HK-2 (cell line): ENCODE data around the gene ARHGAP23.
A peak's percentile ranks its signal among the peaks of the same experiment; 100 is the strongest.

Experiments
- DNase-seq: peaks from one replicate; pipeline ENCODE4 v3.0.0-alpha.2; 2018; ENCODE audit not compliant: unreplicated experiment

ARHGAP23 gene

DNA sequence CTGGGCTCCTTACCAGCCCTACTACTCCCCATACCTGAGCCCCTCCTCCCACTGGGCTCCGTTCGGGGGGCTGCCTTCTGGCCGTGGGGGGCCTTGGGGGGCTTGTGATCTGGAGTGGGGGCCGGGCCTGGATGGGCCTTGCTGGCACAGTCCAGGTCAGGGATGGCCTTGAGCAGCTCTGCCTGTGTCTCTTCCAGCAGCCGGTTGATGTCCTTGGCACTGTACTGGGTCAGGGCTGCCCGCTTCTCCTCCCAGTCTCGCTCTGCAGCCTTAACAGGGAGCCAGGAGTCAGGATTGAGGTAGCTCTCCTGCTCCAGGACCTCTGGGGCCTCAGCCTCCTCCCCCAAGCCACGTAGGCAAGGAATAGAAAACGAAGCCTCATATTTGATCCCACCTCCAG lies 122.9 kb downstream of the ARHGAP23 start:
- DNase-seq, result no peak

DNA sequence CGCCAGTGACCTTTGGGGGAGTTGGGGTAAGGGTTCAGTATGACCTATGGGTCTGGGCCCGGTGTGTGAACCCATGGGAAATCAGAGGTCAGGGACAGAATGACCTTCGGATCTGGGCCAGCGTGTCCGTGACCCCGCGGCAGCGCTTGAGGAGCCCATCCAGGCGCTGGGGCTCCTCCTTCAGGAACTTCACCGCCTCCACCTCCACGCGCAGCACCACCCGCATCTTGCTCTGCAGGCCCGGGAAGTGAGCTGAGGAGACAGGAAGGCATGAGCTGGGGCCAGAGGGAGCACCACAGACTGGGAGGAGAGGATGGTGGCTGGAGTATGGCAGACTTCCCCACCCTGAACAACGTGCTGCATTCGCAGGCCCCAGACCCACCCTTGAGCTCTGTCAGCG lies 124.1 kb downstream of the ARHGAP23 start:
- no peak for DNase-seq

DNA sequence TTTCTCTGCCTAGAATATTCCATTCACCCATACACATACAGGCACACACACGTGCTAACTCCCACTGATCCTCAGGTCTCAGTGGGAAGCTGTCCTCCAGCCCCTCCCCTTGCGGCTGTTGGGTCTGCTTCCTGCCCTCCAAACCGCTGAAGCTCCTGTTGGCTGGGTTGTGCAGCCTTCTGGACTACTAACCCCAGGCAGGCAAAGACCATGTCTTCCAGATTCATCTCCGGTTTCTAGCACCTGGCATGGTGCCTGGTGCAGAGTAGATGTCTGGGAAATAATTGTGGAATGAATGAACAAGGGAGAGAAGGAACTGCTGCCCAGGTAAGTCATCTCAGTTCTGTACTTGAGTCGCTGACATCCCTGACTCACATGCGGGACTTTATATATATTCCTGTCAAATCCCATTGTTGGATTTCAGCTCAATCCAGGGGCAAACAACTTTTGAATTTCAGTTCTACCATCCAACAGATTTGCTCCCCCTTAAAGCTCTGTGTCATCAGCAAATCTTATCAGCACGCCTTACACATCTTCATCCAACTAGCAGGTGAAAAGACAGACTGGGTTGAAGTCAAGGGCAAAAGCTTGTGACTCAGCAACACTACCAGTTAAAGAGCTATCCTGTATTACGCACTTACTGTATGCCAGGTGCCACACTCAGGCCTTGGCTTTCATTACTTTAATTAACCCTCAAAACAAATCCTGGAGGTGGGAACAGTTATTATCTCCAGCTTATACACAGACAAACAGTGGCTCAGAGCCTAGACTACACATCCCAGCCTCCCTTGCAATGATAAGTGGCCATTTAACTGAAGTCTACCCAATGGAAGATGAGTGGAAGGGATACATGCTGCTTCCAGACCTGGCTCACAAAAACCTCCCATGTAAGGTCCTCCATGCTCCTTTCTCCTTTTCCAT lies 126.4 kb downstream of the ARHGAP23 start:
- DNase-seq, result no peak

DNA sequence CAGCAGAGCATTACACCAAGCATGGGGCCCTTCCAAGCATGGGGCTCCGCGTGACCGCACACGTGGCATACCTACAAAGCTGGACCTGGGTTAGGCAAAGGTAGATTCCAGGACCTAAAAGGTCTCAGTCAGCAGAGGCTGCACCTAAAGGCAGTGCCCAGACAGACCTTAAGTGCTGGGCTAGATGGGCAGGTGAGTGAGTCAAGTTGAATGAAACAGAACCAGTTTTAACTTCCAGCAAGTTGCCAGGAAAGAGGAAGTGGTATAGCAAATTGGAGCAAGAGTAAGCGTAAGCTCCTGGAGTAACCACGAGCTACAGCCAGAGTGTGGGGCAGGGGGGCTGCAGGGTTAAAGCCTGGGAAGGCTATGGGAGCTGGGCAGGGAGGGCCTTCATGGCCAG lies 128.0 kb downstream of the ARHGAP23 start:
- DNase-seq, result no peak

DNA sequence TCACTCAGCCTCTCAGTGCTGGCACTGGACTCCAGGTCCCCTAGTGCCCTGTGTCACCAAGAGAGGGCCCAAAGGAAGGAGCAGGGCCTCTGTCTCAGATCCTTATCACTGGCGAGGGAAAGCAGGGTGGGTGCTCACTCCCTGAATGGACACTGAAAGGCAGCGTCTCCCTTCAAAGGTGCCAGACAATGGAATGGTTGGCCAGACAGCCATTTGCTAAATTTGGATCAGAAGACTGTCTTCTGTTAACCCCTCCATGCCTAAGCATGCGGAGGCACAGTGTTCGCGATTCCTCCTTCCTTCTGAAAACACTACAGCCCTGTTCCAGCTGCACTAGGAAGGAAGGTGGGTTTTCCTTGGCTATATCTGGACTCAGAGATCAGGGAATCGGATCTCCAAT lies 129.1 kb downstream of the ARHGAP23 start:
- no peak for DNase-seq

DNA sequence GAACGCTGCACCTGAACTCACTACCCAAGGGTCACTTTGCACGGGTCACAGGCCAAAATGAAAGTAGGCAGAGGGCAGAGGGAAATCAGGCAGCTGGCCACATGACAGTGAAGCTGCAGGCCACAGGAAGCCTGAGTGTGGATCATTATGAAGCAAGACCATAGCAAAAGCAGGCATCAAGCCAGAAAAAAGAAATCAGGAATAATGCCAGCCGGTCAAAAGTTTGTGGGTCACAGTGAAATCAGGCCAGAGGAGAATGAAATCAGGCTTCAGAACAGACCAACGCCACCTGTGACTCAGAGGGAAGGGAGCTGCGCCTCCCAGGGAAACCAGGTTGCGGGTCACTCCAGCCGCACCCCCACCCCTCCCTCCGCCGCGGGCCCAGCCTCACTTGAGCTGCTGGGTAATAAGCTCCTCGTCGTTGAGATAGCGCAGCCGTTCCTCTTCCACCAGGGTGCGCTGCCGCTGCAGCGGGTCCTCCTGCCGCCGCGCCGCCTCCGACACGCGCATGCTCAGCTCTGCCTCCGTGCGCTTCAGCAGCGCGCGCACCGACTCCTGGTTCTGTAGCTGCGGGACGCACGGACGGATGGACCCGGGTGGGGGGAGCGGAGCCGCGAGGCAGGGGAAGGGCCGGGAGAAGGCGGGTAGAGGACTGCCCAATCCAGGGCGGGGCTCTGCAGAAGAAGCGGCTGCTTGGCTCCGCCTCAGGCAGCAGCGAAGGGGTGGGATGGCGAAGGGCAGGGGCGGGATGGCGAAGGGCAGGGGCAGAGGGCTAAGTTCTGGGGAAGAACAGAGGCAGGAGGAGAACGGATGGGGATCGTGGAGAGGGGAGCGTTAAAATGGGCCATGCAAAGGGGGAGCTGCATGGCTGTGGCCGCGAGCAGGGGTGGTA lies 129.8 kb downstream of the ARHGAP23 start:
- peak; percentile 96 for DNase-seq

DNA sequence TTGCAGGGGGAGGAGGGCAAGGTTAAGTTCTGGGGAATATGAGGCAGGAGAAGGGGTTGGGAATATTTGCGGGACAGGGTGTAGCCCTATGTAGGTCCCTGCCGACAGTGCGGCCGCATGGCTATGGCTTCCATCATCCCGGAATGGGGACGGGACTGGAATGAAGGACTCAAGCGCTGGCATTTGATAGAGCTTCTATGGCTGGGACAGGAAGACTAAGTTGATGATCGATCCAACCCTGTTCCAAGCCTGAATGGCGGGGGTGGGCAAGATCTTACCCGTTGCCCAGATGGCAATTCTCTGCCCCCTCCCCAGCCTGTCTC lies 130.4 kb downstream of the ARHGAP23 start:
- DNase-seq, result no peak

DNA sequence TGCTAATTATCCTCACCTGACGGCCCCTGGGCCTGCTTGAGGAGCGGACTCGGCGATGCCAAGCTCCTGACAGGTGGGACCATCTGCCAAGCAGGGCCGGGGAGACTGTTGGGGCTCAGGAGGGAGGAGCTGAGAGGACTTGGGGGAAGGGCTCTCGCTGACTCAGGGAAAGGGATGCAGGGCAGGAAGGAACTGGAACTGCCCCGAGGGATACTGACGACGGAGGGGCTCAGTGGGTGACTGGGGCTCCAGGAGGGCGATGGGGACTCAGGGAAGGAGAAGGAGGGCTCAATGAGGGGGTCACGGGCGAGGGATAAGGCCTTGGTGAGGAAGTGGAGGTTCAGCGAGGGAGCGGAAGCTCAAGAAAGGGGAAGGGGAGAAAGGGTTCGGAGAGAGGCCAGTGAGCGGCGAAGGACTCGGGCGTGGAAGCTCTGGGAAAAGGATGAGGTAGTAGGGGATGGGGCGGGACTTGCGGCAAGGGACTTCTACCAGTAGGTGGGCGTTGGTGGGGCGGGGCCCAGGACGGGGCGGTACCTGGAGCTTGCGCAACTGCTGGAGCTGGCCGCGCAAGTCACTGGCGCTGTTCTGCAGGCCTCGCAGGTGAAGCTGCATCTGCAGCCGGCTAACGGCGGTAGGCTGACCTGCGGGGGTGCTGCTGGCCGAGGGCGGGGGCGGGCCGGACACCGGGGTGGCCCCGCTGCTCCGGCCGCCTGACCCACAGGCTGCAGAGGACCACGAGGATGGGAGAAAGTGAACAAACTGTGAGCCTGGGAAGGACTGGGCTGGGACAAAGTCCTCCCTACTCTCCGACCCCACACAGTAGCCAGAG lies 131.0 kb downstream of the ARHGAP23 start:
- DNase-seq, result peak; percentile 93

DNA sequence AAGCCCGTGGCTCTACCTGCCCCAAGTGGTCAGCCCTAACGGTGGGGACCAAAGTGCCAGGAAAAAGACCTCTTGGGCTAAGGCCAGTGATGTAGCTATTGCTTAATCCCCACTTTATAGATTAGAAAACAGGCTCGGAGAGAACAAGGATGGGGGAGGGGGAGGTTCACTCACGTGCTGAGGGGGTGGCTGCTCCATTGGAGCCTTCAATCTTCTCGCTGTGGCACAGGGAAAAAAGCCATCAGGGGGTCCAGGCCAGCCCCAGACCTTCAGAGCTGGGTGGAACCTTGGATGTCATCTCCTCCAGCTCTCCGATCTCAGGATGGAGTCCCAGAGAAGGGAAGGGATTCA lies 131.6 kb downstream of the ARHGAP23 start:
- DNase-seq, result no peak

DNA sequence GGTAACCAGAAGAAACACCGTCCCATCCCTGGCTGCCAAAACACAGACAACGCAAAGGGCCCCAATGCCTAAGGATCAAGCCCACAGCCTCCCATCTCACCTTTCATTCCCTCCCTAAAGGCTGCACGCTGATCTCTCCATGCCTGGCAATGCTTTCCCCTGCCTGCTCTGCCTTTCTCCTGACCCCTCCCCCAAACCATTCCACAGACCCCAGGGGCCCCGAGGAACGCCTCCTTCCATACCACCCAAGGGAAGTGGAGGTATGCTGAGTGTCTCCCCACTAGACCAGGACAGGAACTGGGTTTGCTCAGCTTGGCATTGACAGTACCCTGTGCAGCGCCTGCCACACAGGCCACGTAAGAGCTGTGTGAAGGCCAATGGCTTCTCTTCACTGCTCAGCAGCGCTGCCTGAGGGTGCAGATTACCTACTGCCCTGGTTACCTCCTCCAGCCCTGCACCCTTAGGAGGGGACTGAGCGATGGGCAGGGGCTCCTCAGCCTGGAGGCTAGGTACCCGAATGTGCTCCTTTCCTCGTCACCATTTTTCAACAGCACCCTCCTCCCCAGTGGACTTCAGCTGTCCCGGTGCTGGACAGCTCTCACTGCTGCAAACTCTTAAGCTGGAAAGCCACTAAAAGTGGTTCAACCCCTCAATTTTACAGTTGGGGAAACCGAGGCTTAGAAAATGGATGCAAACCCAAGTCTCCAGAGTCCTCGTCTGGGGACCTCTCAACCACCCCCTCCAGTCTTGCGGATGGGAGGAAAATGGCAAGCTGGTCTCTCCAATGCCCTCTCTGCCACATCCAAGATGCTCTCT lies 132.4 kb downstream of the ARHGAP23 start:
- no peak for DNase-seq

DNA sequence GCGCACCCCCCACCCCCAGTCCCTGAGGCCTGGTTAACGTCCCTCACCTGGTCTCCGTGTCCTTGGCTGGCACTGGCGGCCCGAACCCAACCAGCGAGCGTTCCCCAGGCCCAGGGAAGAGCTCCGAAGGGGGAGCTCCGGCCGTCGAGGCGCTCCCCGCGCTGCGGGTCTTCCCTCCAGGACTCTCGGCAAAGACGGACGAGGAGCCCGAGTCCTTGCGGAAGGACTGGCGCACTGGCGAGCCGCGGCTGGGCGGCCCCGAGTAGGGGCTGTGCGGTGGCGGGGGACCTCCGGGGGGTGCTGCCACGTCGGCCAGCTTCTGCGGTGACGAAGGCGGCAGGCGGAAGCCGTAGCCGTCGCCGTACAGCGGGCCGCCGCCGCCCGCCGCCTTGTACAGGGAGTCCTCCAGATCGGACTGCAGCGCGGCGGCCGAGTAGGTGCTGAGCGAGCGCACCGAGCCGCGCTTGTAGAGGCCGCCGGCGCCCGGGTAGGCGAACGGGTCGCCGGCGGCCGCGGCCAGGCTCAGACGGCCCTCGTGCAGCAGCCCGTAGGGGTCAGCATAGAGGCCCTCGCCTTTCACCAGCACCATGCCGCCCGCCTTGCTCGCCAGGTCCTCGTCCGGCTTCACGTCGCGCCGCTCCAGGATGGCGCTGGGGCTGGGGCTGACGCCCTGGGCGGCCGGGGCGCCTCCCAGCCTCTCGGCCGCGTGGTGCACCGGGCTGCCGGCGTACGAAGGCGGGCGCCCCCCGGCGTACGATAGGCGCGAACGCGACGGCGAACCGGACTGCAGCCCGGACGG lies 133.4 kb downstream of the ARHGAP23 start:
- DNase-seq, result no peak
